ENCODE measurements around the gene LAIR2.

The LAIR2 gene

GRCh38 chr19:54541712-54542111, 39.1 kb downstream of the LAIR2 start:
- no peak for DNase-seq

GRCh38 chr19:54548806-54549205, 46.2 kb downstream of the LAIR2 start:
- DNase-seq, result no peak

- no peak for DNase-seq
Measured at GRCh38 chr19:54549224-54549623, 46.6 kb downstream of the LAIR2 start.

- DNase-seq, result no peak
Measured at GRCh38 chr19:54551293-54551692, 48.7 kb downstream of the LAIR2 start.

GRCh38 chr19:54551950-54552912, 49.6 kb downstream of the LAIR2 start:
- peak; percentile 32 for DNase-seq

- DNase-seq, result no peak
Measured at GRCh38 chr19:54552913-54553310, 50.3 kb downstream of the LAIR2 start.

- no peak for DNase-seq
Measured at GRCh38 chr19:54554006-54554405, 51.4 kb downstream of the LAIR2 start.

GRCh38 chr19:54554896-54555295, 52.3 kb downstream of the LAIR2 start:
- no peak for DNase-seq

- DNase-seq, result no peak
Measured at GRCh38 chr19:54556194-54556593, 53.6 kb downstream of the LAIR2 start.

- DNase-seq, result no peak
Measured at GRCh38 chr19:54558339-54558738, 55.7 kb downstream of the LAIR2 start.

All from suppressor macrophage treated with lipopolysaccharide for 4 hours (primary cell).